ENCODE data around the gene RCAN3.
"Not testable (repeated sequence)": the region's sequence is repeated elsewhere in the genome, so short reads cannot be mapped to it uniquely, and the experiment has no call there.

Gene RCAN3

DNA sequence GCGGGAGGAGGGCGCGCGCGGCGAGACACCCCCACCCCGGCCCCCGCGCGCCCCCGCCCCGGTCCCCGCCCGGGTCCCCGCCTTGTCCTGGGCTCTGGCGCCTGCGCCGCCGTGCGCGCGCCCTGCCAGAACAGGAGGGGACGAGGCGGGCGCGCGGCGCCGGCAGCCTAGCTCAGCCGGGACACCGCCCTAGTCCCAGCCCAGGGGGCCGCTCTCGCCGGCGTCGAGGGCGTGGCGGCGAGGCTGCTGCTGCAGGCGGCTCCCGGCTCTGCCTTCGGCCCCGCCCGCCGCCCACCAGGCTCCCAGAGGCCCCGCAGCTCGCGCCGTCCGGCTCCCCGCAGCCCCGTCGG lies at the start of gene RCAN3:
Gene RCAN3 (plus strand): TSS at position 128 of the 350 bp plus-strand sequence. CDS start 11,537 bp downstream, outside the sequence.
- DNase-seq, result peak; percentile 88

DNA sequence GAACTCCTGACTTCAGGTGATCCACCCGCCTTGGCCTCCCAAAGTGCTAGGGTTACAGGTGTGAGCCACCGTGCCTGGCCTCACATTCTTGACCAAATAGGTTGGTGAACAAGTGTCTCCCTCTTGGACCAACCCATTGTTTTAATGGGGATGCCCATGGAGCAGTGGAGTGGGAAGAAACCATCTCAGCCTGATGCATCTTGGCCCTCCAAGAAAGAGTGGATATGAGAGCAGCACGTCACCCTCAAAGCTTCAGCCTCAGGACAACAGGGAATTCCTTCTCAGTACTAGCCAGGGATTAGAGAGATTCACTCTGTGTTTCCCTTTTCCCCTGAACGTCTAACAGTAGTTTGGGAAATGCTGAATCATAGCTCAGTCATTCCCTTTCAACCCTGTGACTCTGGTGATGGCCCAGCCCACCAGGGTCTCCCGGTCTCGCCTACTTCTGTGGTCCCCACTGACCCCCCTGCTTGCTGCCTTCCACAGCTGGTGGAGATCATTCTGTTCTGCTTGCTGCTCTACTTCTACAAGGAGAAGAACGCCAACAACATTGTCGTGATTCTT lies 49.6 kb upstream of the RCAN3 start:
- no peak for DNase-seq

DNA sequence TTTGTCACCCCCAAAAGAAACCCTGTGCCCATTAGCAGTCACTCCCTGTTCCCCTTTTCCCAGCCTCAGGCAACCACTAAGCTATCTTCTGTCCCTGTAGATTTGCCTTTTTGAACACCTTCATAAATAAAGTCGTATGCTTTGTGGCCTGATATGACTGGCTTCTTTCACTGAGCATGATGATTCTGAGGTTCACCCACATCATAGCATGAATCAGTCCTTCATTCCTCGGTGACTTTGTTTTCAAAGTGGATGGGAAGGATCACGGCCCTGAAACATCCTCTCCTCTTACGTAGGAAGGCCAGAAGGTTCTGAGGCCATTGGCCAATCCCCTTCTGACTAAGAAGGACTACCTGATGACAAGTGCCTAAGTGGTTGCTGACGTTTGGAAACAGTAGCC lies 48.0 kb upstream of the RCAN3 start:
- no peak for DNase-seq

DNA sequence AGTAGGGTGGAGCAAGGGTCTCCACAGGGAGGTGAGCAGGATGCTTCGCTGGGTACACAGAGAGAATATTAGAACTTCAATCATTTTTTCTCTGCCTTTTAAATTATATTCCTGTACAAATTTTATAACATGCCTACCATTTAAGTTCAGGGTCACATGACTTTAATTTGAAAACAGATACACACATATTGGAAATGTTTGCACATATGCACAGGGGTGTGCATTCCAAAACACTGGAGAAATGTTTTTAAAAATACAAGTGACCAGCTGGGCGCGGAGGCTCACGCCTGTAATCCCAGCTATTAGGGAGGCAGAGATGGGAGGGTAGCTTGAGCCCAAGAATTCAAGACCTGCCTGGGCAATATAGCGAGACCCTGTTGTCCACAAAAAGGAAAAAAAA lies 47.4 kb upstream of the RCAN3 start:
- no peak for DNase-seq

DNA sequence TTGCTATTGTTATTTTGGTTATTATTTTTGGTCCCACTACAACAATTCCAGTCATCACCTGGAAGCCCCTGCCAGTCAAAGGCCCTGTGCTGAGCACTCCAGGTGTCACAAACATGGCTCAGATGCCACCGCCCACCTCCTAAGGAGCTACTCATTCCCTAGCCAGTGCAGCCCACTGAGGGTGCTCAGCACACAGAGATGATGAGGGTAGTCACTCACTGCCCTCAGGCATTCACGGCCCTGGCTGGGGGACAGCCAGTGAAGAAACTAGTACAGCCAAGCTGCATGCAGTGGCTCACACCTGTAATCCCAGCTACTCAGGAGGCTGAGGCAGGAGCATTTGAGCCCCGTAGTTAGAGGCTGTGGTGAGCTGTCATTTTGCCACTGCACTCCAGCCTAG lies 44.8 kb upstream of the RCAN3 start:
- no peak for DNase-seq

DNA sequence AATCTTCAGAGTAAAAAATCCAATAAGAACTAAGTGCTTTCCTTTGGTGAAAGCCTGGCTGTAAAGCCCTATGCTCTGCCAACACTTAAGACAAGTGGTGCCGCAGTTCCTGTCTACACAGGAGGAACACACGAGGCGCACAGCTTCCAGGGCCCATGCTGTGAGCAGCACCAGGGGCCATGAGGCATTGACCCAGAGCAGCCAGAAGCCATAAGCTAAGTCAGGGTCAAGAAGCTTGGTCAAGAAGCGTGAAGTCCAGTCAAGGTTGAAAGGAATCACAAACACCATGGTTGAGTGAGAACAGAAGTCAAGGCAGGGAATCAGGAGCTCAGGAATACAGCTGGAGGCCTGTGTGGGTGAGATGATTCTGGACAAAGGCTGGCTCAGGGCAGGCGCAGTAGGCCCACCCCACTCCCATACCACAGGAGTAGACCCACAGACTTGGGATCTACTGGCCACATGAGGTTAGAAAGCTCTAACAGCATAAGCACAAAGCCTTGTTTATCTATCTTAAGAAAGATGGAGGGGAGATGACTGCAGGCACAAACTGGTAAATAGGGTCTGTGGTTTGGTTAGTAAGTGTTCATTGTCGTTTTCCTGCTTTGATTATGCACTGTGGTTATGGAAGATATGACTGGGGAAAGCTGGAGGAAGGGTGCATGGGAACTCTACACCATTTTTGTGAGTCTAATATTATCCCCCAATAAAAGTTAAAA lies 42.9 kb upstream of the RCAN3 start:
- no peak for DNase-seq

DNA sequence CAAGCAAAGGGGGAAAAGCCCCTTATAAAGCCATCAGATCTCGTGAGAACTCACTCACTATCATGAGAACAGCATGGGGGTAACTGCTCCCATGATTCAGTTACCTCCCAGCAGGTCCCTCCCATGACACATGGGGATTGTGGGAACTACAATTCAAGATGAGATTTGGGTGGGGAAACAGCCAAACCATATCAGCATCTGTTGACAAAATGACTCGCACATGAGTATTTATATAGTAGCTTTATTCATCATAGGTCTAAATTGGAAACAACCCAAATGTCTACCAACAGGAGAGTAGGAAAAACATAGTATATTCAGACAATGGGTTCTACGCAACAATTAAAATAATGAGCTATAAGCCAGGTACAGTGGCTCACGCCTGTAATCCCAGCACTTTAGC lies 40.5 kb upstream of the RCAN3 start:
- DNase-seq, result not testable (repeated sequence)

DNA sequence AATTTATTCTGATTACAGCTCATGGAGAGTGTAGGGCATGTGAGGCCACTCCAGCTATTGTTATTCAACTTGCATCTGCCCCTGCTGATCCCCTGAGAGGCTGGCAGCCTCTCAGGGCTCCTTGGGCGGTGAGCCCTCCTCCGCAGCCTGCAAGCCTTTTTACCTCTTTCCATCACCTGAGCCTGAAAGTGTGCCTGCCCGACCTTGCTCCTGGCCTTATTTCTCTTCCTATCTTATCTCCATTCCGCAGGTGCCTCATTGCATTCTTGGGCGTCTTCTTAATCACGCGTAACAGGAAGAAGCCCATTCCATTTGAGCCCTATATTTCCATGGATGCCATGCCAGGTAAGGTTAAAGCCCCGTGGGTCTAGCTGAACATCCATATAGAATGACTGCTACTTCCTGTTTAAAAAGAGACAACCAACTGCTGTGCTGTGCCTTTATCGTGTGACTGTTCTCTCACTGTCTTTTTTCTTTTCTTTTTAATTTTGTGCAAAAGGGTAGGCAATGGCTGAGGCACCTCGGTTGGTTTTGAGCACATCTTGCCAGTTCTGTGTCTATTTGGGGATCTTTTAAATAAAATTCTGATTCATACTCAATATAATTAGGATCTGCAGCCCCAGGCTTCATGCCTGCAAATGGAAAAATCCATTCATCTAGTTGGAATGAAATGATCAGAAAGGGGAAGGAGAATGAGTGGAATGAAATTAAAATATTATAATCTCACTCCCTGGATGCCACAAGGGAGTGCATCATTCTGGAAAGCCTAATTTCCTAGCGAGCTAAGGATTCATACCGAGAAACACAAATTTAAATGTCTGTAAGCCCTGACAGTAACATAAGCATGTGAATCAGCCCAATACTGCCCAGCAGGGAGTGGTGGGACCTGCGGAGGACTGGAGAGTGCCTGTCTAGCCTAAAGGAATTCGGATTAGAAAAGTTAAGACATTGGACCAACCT lies 38.6 kb upstream of the RCAN3 start:
- DNase-seq, result no peak

DNA sequence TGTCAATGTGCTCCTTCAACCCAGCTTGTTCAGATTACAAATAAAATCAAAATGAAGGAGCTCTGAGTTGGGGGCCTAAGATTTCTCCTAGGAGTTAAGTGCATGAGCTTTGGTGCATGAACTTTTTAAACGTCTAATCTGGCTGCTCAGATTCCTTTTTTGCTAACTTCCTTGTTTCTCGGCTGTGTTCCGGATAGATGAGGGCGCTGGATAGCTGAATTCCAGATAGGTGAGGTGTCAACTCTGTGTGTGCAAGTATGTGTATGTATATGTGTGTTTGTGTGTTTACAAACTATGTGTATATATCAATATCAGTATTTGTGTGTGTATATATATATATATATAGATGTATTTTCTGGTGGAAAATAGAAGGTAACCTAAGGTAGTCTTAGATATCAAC lies 37.5 kb upstream of the RCAN3 start:
- no peak for DNase-seq

DNA sequence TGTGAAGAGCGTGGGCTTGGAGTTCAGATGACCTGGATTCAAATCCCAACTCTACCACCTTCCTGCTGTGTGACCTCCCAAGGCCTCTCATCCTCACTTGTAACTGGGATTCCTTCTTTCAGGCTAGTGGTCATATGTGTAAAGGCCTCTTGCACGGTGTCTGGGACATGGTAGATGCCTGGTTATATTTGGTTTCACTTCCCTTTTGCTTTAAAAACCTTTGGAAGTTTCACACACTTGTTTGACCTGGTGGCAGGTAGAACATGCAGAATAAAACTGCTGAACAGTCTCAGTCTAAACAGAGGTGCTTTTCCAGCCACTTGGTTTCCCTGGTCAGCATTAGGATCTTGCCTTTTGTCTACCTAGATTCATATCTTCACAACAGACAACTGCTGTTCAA lies 37.0 kb upstream of the RCAN3 start:
- no peak for DNase-seq

DNA sequence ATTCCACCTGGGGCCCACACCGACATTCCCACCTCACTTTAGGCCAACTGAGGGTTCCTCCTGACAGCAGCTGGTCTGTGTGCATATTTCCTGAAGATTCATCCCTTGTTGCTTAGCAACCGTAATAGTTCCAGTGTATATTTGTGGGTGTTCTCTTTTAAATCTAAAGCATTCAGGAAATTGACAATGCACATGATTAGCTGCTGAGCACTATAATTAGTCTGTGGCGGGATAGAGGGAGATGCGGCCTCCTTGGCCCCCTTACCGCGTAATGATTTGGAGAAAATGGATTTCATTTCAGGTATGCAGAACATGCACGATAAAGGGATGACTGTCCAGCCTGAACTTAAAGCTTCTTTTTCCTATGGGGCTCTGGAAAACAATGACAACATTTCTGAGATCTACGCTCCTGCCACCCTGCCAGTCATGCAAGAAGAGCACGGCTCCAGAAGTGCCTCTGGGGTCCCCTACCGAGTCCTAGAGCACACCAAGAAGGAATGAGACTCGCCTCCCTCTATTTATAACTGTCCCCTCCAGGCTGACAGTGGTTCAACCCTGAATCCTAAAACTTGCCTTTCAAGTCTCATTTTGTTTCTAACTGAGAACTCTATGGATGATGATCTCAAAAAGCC lies 33.8 kb upstream of the RCAN3 start:
- DNase-seq, result no peak

DNA sequence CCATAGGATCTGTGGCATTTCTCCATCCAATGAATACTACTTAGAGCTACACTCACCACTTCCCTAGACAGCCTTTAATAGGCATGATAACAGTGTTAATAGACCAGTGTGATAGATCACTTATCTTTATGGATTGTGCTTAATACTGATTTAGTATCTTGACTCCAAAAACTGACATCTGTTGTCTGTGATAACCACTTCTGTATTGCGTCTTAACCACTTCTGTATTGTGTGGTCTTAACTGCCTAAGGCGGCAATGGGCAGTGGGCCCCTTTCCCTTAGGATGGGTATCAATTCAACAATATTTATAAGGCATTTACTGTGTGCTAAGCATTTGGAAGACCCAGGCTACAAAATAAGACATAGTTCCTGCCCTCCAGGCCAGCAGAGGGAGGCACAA lies 32.0 kb upstream of the RCAN3 start:
- DNase-seq, result no peak

DNA sequence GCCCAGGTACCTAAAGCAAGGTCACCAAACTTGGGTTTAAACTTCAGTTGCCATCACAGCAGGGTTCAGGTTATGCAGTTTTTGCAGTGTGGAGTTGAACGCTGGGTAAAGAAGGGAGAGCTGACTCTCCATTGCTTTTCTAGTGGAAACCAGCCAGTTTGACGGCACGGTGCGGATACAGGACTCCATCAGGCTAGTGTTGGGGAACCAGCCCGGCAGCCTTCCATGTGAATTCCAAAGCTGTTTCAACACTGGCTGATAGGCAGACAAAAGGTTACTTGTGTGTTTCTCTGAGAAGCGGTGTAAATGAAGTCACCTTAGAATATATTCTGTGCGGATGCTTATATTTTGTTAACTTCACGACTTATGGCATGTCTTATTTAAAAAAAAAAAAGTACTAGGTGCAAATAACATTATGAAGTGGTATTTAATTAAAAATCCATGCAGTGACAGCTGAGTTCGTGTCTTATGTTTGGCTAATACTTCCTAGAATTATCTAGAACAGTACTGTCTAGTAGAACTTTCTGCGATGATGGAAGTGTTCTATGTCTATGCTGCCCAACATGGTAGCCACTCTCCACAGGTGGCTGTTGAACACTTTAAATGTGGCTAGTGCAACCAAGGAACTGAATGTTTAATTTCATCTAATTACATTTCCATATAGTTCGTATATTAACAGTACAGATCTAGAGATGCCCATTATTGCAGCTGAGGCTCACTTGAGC lies 29.9 kb upstream of the RCAN3 start:
- no peak for DNase-seq

DNA sequence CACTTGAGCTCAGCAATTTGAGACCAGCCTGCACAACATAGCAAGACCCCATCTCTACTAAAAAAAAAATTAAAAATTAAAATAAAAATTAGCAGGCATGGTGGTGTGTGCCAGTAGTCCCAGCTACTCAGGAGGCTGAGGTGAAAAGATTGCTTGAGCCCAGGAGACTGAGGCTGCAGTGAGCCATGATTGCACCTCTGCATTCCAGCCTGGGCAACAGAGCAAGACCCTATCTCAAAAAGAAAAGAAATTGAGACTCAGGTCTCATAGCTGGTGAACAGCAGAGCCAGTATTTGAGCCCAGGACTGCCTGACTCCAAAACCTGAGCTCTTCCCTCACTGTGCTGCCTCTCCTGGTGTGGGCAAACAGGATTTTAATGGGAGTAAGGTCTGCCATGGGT lies 28.4 kb upstream of the RCAN3 start:
- no peak for DNase-seq

DNA sequence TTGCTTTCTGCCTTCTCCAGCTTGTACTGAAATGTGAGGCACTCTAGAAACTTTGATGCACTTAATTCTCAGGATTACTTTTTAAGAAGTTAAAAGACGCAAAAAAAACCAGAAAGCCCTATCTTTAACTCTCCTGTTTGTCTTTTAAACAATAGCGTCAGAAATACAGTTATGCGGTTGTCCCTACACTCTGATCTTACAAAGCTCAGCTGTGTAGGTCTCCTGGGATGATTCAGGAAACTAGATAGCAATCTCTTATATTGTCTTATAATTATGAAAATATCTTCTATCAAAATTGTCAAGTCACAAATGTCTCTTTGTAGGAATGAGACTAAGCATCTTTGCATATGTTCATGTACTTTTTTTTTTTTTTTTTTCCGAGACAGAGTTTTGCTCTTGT lies 26.9 kb upstream of the RCAN3 start:
- DNase-seq, result no peak

DNA sequence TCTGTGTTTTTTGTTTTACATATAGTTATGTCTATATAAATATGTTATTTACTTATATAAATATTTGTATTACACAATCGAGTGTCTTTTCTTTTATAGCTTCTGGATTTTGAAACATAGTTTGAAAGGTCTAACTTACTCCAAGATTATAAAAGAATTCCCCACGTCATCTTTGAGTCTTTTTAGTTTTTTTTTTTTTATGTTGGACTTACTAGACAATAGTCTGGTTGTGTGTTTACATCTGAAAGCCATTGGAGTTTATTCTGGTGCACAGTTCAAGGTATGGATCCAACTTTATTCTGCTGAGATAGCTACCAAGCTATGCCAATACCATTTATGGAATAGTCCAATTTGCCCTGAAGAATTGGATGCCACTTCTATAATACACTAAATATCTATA lies 26.1 kb upstream of the RCAN3 start:
- DNase-seq, result no peak

DNA sequence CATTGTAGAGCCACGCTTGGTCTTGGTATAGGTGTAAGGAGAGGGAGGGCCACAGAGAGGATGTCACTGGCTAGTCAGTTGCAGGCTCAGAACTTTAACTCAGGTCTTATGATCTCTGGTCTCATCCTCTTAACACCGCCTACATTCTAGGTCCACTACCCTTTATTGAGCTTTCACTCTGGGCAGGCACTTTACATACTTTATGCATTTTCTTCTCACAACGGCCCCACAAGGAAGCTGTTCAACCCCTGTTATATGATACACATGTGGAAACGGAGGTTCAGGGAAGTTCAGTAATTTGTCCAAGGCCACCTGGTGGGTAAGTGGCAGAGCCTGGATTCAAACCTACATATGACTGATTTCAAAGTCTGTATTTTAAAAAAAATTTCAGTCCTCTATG lies 25.3 kb upstream of the RCAN3 start:
- no peak for DNase-seq

DNA sequence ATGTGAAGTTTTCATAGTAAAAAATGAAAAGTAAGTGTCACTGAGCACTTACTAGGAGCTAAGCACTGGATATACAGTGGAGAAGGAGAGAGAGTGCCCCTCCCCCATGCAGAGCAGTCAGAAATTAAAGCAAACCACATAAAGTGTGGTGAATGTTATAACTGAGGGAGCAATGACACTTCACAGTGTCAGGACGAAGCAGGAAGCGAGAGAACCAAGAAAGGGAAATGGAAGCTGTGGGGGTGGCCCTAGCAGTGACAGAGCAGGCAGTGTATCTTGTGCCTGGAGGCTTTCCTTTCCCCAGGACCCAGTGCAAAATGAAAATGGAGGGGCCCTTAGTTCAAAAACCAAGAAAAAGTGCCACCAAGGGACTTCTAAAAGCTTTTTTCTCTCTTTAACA lies 21.5 kb upstream of the RCAN3 start:
- DNase-seq, result peak; percentile 49

DNA sequence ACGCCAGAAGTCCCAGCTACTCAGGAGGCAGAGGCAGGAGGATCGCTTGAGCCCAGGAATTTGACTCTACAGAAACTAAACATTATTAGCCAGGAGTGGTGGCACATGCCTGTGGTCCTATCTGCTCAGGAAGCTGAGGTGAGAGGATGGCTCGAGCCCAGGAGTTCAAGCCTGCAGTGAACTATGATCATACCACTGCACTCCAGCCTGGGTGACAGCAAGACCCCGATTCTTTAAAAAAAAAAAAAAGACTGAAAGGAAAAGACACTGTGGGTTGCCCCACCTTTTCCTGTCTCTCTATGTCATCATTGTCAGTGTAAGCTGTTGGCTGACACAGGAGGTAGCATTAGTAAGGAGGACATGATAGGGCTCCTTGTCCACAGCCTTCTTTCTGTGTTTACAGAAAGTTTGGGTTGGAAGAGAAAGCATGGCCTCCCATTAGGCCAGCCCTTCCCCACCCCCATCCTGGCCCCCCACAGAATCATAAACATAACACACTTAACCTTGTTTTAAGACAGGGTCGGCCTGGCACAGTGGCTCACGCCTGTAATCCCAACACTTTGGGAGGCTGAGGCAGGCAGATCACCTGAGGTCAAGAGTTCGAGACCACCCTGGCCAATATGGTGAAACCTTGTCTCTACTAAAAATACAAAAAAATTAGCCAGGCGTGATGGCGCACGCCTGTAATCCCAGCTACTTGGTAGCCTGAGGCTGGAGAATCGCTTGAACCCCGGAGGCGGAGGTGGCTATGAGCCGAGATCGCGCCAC lies 20.6 kb upstream of the RCAN3 start:
- DNase-seq, result peak; percentile 55

DNA sequence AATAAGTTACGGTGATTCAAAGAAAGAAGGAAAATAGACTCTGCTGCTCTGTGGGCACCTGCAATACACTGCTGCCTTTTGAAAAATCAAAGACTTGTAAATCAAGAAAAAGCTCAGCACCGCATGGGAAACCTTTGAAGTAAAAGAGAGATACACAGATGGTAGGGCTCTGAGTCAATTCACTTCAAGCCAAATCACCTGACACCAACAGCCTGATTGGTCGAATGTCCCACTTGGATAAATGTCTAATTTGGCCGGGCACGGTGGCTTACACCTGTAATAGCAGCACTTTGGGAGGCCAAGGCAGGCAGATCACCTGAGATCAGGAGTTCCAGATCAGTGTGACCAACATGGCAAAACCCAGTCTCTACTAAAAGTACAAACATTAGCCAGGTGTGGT lies 19.2 kb upstream of the RCAN3 start:
- DNase-seq, result peak; percentile 48

DNA sequence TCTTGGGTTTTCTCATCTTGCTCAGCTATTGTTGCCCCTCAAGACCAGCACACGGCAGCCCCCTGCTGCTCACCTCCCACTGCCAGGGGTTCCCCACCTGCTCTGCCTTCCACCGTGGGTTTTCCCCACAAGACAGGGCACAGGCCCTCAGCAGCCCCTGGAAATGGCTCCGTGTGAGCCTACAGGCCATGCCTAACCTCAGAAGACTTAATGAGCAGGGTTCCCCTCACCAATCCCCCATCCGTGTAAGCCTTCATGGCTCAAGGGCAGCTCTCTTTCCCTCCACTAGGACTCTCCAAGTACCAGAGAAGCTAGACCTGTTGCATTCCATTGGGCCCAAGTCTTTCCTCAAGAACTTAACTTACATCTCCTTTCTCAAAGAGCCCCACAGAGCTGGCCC lies 18.4 kb upstream of the RCAN3 start:
- DNase-seq, result no peak

Data from activated T-cell treated with anti-CD3 and anti-CD28 coated beads, Interleukin-2, amount 50 U/mL, for 1 hour (primary cell).